Measurements from ENCODE around the gene STK16. TPM values are rescaled to one million over a fixed set of nuclear protein-coding genes. Genes with fewer than 3 reads are reported as not detected.

Gene STK16
- total and polyA plus RNA-seq, 2 of the 13 experiments (the other 11 are each of a cell fraction or from before 2014, with no cell fraction given) = 28.0 to 50.9 TPM

GRCh38 chr2:219278655-219279150 lies 33.4 kb downstream of the STK16 start:
- FAIRE-seq (no peak), DNase-seq (ENCODE audit: low spot score) (no peak), ATAC-seq (peak; percentile 45)
- intact Hi-C loops (cut with micrococcal nuclease; ENCODE audit: unreplicated experiment) (loop anchor here (1.0 kb wide), 3 partner anchors 16 to 118 kb away; partner anchors contain the start of gene NHEJ1), in situ Hi-C loops (cut with HindIII; ENCODE audit: extremely low pct_ligation_motif_present, low pct_unique_long_range_greater_than_20kb) (no loop called here)
- H4K20me1 ChIP-seq (ENCODE audit: insufficient read depth, low read length) = no peaks in the 10 kb centered on the region
- peak overlapping the region; percentile 80 for H3K9ac ChIP-seq (ENCODE audit: insufficient read depth, low read depth, low read length)
- peaks cover 2 to 10% of the 10 kb centered on the region in 2 experiments; a peak in 4 of 5 replicates for H3K36me3 ChIP-seq (replicated peaks in 1 of 2; ENCODE audit: control insufficient read depth in 1 of 2, insufficient read depth in 2 of 2, low read length in 2 of 2)
- peak overlapping the region; percentile 62 for H3K27ac ChIP-seq (ENCODE audit: extremely low read length, insufficient read depth, low read length)
- peak overlapping the region; percentile 59 to 77 (median 73) for H3K4me3 ChIP-seq (replicated peaks in 1 of 3; ENCODE audit: insufficient read depth in 1 of 3, low read depth in 2 of 3, low read length in 3 of 3)
- peaks cover 0 to 7% of the 10 kb centered on the region in 2 experiments; a peak in 1 of 5 replicates for H3K27me3 ChIP-seq (ENCODE audit: control insufficient read depth in 1 of 2, insufficient read depth in 2 of 2, low read length in 2 of 2)
- WGBS (ENCODE audit: low lambda C conversion rate) = 4% methylated on average over 9 of the region's 9 CpGs
- H3K4me1 ChIP-seq (ENCODE audit: insufficient read depth, low read length) = peaks cover 39% of the 10 kb centered on the region
- peak overlapping the region; percentile 66 for H2AFZ ChIP-seq (ENCODE audit: low read length)
- no peaks in the 10 kb centered on the region for H3K79me2 ChIP-seq (ENCODE audit: insufficient read depth, low read length)
- TSS peak; percentile 84 for BruUV-seq (replicated peaks)
- POLR2A ChIA-PET = interaction anchor here (0.7 to 3.3 kb wide), 22 partner anchors 9 to 277 kb away, joined by 3 to 70 read pairs (median 10); partner anchors contain the start of genes ABCB6, ANKZF1, ATG9A and CNPPD1
- CTCF ChIA-PET (ENCODE audit: low intra/inter-chr PET ratio, low total read pairs) = interaction anchor here (0.9 to 5.4 kb wide), 4 partner anchors 16 to 119 kb away, joined by 3 to 88 read pairs (median 16); partner anchors contain the start of gene NHEJ1
- peak overlapping the region; percentile 96 for H3K4me2 ChIP-seq (ENCODE audit: low read depth, low read length)
- H3K9me3 ChIP-seq (ENCODE audit: low read length) = no peaks in the 10 kb centered on the region
- TF ChIP-seq DR1 (CRISPR knock-in tag; IDR thresholded peaks at IDR 0.05) (no peak), RFXAP (CRISPR knock-in tag; IDR thresholded peaks at IDR 0.05; ENCODE audit: borderline replicate concordance) (no peak), CREB1 (IDR thresholded peaks at IDR 0.05) (no peak), CREB1 (CRISPR knock-in tag; IDR thresholded peaks at IDR 0.05) (no peak), ZNF274 (CRISPR knock-in tag; IDR thresholded peaks at IDR 0.05) (peak; percentile 1; the same call in 1 of the 2 replicates), POGZ (CRISPR knock-in tag; IDR thresholded peaks at IDR 0.05) (no peak), ZNF343 (CRISPR knock-in tag; IDR thresholded peaks at IDR 0.05) (no peak), ZKSCAN5 (CRISPR knock-in tag; IDR thresholded peaks at IDR 0.05) (no peak), POLR2AphosphoS5 (IDR thresholded peaks at IDR 0.05; ENCODE audit: low read depth, low read length) (no peak), TAF15 (IDR thresholded peaks at IDR 0.05; ENCODE audit: low read depth, low read length, poor library complexity, severe bottlenecking) (no peak), SYNCRIP (IDR thresholded peaks at IDR 0.05; ENCODE audit: insufficient read depth, low read depth, low read length) (no peak), REPIN1 (CRISPR knock-in tag; IDR thresholded peaks at IDR 0.05; ENCODE audit: borderline replicate concordance, low read depth) (no peak), NAIF1 (CRISPR knock-in tag; IDR thresholded peaks at IDR 0.05; ENCODE audit: borderline replicate concordance) (0 out of 2 replicates have a peak, but pooled peaks have one; percentile 15), RFXANK (CRISPR knock-in tag; IDR thresholded peaks at IDR 0.05) (no peak), ZNF34 (CRISPR knock-in tag; IDR thresholded peaks at IDR 0.05; ENCODE audit: borderline replicate concordance) (no peak), NRL (CRISPR knock-in tag; IDR thresholded peaks at IDR 0.05; ENCODE audit: borderline replicate concordance) (no peak), RORA (CRISPR knock-in tag; IDR thresholded peaks at IDR 0.05) (no peak), DMTF1 (CRISPR knock-in tag; IDR thresholded peaks at IDR 0.05) (no peak), TOPORS (CRISPR knock-in tag; IDR thresholded peaks at IDR 0.05) (0 out of 2 replicates have a peak, but pooled peaks have one; percentile 13), ZNF580 (CRISPR knock-in tag; IDR thresholded peaks at IDR 0.05; ENCODE audit: borderline replicate concordance, low read depth) (no peak)
- TF ChIP-seq, protein P1, sequence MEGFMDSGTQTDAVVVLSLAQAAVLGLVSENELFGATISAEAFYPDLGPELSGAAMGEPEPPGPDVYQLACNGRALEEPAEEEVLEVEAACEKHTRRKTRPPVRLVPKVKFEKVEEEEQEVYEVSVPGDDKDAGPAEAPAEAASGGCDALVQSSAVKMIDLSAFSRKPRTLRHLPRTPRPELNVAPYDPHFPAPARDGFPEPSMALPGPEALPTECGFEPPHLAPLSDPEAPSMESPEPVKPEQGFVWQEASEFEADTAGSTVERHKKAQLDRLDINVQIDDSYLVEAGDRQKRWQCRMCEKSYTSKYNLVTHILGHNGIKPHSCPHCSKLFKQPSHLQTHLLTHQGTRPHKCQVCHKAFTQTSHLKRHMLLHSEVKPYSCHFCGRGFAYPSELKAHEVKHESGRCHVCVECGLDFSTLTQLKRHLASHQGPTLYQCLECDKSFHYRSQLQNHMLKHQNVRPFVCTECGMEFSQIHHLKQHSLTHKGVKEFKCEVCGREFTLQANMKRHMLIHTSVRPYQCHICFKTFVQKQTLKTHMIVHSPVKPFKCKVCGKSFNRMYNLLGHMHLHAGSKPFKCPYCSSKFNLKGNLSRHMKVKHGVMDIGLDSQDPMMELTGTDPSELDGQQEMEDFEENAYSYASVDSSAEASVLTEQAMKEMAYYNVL (CRISPR knock-in tag; IDR thresholded peaks at IDR 0.05; ENCODE audit: borderline replicate concordance) = no peak
